ENCODE measurements around the gene RAB13. TPM values are rescaled to one million over a fixed set of nuclear protein-coding genes. Genes with fewer than 3 reads are reported as not detected.

Gene RAB13
- total and polyA plus RNA-seq, 2 donors (not counting 3 experiments of a cell fraction or from before 2014, with no cell fraction given): 76.0 to 124 TPM

DNA sequence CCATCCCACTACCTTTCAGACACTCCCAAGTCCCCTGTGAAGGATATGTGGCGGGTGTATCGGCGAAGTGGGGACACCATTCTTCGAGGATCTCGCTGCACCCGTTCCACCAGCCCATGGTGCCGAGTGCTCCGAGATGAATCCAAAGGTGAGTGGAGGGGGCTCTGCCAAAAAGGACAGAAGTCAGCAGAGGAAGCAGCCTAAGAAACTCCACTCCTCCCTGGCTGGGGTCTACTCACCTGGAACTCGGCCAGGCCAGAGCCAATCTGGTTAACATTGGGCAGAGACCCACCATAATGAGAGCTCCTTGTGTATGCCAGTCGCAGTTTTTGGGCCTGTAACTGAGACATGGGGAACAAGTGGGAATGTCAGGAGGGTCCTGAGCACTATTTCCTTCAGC lies 31.3 kb downstream of the RAB13 start:
- Histone ChIP-seq H3K4me2 (ENCODE audit: insufficient read depth, low read length) (no peak overlapping the region), H3K9me3 (replicated peaks; ENCODE audit: control insufficient read depth, insufficient read depth, low read length) (no peaks in the 10 kb centered on the region), H4K20me1 (replicated peaks; ENCODE audit: control insufficient read depth, extremely low read depth, insufficient read depth, low read length) (no peaks in the 10 kb centered on the region), H3K4me3 (replicated peaks in 1 of 3; ENCODE audit: insufficient read depth in 1 of 3, low read depth in 1 of 3, low read length in 3 of 3) (no peak overlapping the region), H3K9me1 (replicated peaks; ENCODE audit: control insufficient read depth, extremely low read depth, insufficient read depth, low read length) (no peaks in the 10 kb centered on the region), H3K4me1 (ENCODE audit: control insufficient read depth, extremely low read depth, insufficient read depth, low read length) (peaks cover 16% of the 10 kb centered on the region), H3K36me3 (ENCODE audit: control insufficient read depth in 2 of 2, extremely low read depth in 1 of 2, insufficient read depth in 2 of 2, low read length in 2 of 2) (peaks cover 6 to 33% of the 10 kb centered on the region in 2 experiments), H3K27me3 (ENCODE audit: control insufficient read depth in 2 of 2, insufficient read depth in 2 of 2, low read length in 2 of 2) (no peaks in the 10 kb centered on the region), H3K79me2 (ENCODE audit: control insufficient read depth, insufficient read depth, low read length) (peaks cover 34% of the 10 kb centered on the region), H3K9ac (replicated peaks; ENCODE audit: extremely low read depth, insufficient read depth, low read length) (no peak overlapping the region), H2AFZ (ENCODE audit: low read depth, low read length) (no peak overlapping the region), H3K27ac (ENCODE audit: insufficient read depth, low read depth, low read length) (no peak overlapping the region)
- no TSS peak for BruUV-seq (replicated peaks)
- ChIA-PET CTCF (interaction anchor here (1.7 kb wide), 1 partner anchor 32 kb away, joined by 4 read pairs; the partner anchor contains the start of gene RAB13), POLR2A (no interaction called here)
- intact Hi-C loops (cut with micrococcal nuclease) (no loop called here), dilution Hi-C loops (cut with MboI; ENCODE audit: extremely low pct_ligation_motif_present, low sequenced_read_pairs) (no loop called here)
- TF ChIP-seq MYC (IDR thresholded peaks at IDR 0.05; ENCODE audit: low read depth, low read length) (no peak), JUN (IDR thresholded peaks at IDR 0.05; ENCODE audit: borderline replicate concordance, insufficient read depth, insufficient read length, low read depth) (no peak), POLR2A (IDR thresholded peaks at IDR 0.05; ENCODE audit: low read depth, low read length) (no peak), EZH2 (IDR thresholded peaks at IDR 0.05; ENCODE audit: borderline replicate concordance, low read depth, low read length, severe bottlenecking) (no peak), CTCF (IDR thresholded peaks at IDR 0.05; ENCODE audit: extremely low read depth in 1 of 2, insufficient read depth in 1 of 2, low read depth in 1 of 2, low read length in 2 of 2) (no peak), MAX (IDR thresholded peaks at IDR 0.05; ENCODE audit: insufficient read depth, insufficient read length) (no peak), GATA2 (IDR thresholded peaks at IDR 0.05; ENCODE audit: insufficient read depth, insufficient read length, low read depth, low read length) (no peak), POLR2AphosphoS5 (IDR thresholded peaks at IDR 0.05; ENCODE audit: insufficient read depth, low read depth, low read length) (no peak), FOS (IDR thresholded peaks at IDR 0.05; ENCODE audit: borderline replicate concordance, insufficient read depth, low read length) (no peak)
- DNase-seq (ENCODE audit: low read depth, low spot score) (no peak), FAIRE-seq (no peak)
